Cardiac muscle cell (in vitro differentiated cells and primary cell): ENCODE data around the gene PLA2G4D. TPM values are rescaled to one million over a fixed set of nuclear protein-coding genes. Genes with fewer than 3 reads are reported as not detected.

Experiments used
- DNase-seq, 2 donors: peaks; one replicate each; pipeline versions ENCODE4 v3.0.0 to v3.0.0-alpha.2; 2010 to 2017; ENCODE audit warnings: low read depth in 1 of 2, low spot score in 1 of 2
- H3K27ac ChIP-seq: fragments of 200-600 bp; sonication (generic); 2 replicates; pipeline ENCODE4 v1.5.1; 2016
- H3K27me3 ChIP-seq: fragments of 200-600 bp; sonication (generic); 2 replicates; pipeline ENCODE4 v1.6.0; 2016; ENCODE audit warnings: control low read depth
- H3K36me3 ChIP-seq: fragments of 200-600 bp; sonication (generic); 2 replicates; pipeline ENCODE4 v1.5.1; 2016; ENCODE audit warnings: control low read depth
- H3K4me1 ChIP-seq: fragments of 200-600 bp; sonication (generic); 2 replicates; pipeline ENCODE4 v1.8.1; 2017; ENCODE audit warnings: low read depth, mild to moderate bottlenecking, mixed run types
- H3K4me3 ChIP-seq: fragments of 200-600 bp; sonication (generic); 2 replicates; pipeline ENCODE4 v1.5.1; 2016; ENCODE audit warnings: mild to moderate bottlenecking
- H3K9me3 ChIP-seq: fragments of 200-600 bp; sonication (generic); 2 replicates; pipeline ENCODE4 v1.5.1; 2017; ENCODE audit warnings: low read depth, mild to moderate bottlenecking, control low read depth
- CTCF ChIP-seq: IDR thresholded peaks from 2 replicates; pipeline ENCODE4 v1.5.1; 2012; ENCODE audit warnings: low read depth, mild to moderate bottlenecking, low read length
- polyA plus RNA-seq: library from polyadenylated mRNA; unstranded; fragments of >200 nt; fragmentation: Nextera tagmentation; extraction: Ambion mirVana; gene quantifications from 2 replicates; pipeline ENCODE4 v1.2.1, GENCODE V29; 2016
- total RNA-seq: library from RNA; depleted of rRNA; stranded (reverse); fragments of >200 nt; gene quantifications from 2 replicates; pipeline ENCODE4 v1.2.3, GENCODE V29; 2016

The PLA2G4D gene
- total and polyA plus RNA-seq, 2 experiments from 2014 or later, result 0.03 to 0.16 TPM

- no peak for DNase-seq
- TF ChIP-seq CTCF, result no peak
- Histone ChIP-seq H3K36me3 (no peaks in the 10 kb centered on the region), H3K4me1 (peaks cover 3% of the 10 kb centered on the region), H3K4me3 (no peak overlapping the region), H3K27ac (no peak overlapping the region), H3K27me3 (no peaks in the 10 kb centered on the region), H3K9me3 (no peaks in the 10 kb centered on the region)
These were observed 33.9 kb downstream of the PLA2G4D start for GRCh38 chr15:42060477-42060763.

- H3K27me3 ChIP-seq, result no peaks in the 10 kb centered on the region
- peaks cover 3% of the 10 kb centered on the region for H3K4me1 ChIP-seq
- TF ChIP-seq CTCF, result peak; percentile 93
These were observed 34.5 kb downstream of the PLA2G4D start for GRCh38 chr15:42059661-42060476.

GRCh38 chr15:42058791-42059190 is 35.6 kb downstream of the PLA2G4D start:
- Histone ChIP-seq H3K4me3 (no peak overlapping the region), H3K27me3 (no peaks in the 10 kb centered on the region), H3K36me3 (no peaks in the 10 kb centered on the region), H3K27ac (no peak overlapping the region), H3K9me3 (no peaks in the 10 kb centered on the region), H3K4me1 (peaks cover 3% of the 10 kb centered on the region)
- no peak for TF ChIP-seq CTCF
- no peak for DNase-seq

More at GRCh38 chr15:42059661-42060476, 34.5 kb downstream of the PLA2G4D start:
- no peaks in the 10 kb centered on the region for H3K9me3 ChIP-seq
- H3K27ac ChIP-seq, result no peak overlapping the region
- no peak overlapping the region for H3K4me3 ChIP-seq
- peak; percentile 55 to 73 for DNase-seq
- no peaks in the 10 kb centered on the region for H3K36me3 ChIP-seq

GRCh38 chr15:42057799-42058646 is 36.3 kb downstream of the PLA2G4D start:
- TF ChIP-seq CTCF, result no peak
- Histone ChIP-seq H3K4me3 (no peak overlapping the region), H3K27me3 (no peaks in the 10 kb centered on the region), H3K4me1 (peaks cover 3% of the 10 kb centered on the region), H3K9me3 (no peaks in the 10 kb centered on the region), H3K36me3 (no peaks in the 10 kb centered on the region), H3K27ac (no peak overlapping the region)
- no peak for DNase-seq

GRCh38 chr15:42056934-42057798 is 37.2 kb downstream of the PLA2G4D start:
- peaks cover 3% of the 10 kb centered on the region for H3K4me1 ChIP-seq
- no peaks in the 10 kb centered on the region for H3K27me3 ChIP-seq
- DNase-seq, result peak; percentile 76 to 94
- H3K27ac ChIP-seq, result no peak overlapping the region
- no peak overlapping the region for H3K4me3 ChIP-seq
- H3K36me3 ChIP-seq, result no peaks in the 10 kb centered on the region
- peak; percentile 68 for TF ChIP-seq CTCF
- no peaks in the 10 kb centered on the region for H3K9me3 ChIP-seq
